Measurements from ENCODE around the gene ARHGAP40. TPM values are rescaled to one million over a fixed set of nuclear protein-coding genes. Genes with fewer than 3 reads are reported as not detected.

The ARHGAP40 gene
- not detected in 5 replicates for total RNA-seq (2022; extraction: Qiagen RNA extraction)

GRCh38 chr20:38601216-38602184, at the start of gene ARHGAP40:
Gene ARHGAP40, plus strand, starts transcription at chr20:38601809.

GRCh38 chr20:38581013-38581412, 20.6 kb upstream of the ARHGAP40 start, which contains the start of gene ADIG:
Gene ADIG, plus strand, starts transcription at chr20:38581197. Its CDS starts 54 bp downstream, at chr20:38581251.

Other genes starting within 250 kb of the ARHGAP40 start
- 182 to 203 TPM (median 187 TPM) in 5 replicates for gene SNHG17, start 166.5 kb upstream of the ARHGAP40 start, total RNA-seq (2022; extraction: Qiagen RNA extraction)
- 11.8 to 19.3 TPM (median 18.2 TPM) in 5 replicates for gene RALGAPB, start 129.0 kb upstream of the ARHGAP40 start, total RNA-seq (2022; extraction: Qiagen RNA extraction)
- not detected in 5 replicates for gene ADIG, start 20.6 kb upstream of the ARHGAP40 start, total RNA-seq (2022; extraction: Qiagen RNA extraction)
- gene SLC32A1, start 122.7 kb downstream of the ARHGAP40 start, total RNA-seq (2022; extraction: Qiagen RNA extraction), result not detected in 5 replicates
- 8.9 to 10.2 TPM (median 9.4 TPM) in 5 replicates for gene ACTR5, start 146.7 kb downstream of the ARHGAP40 start, total RNA-seq (2022; extraction: Qiagen RNA extraction)
- 0.11 to 0.22 TPM (median 0.15 TPM) in 5 replicates for gene PPP1R16B, start 203.9 kb downstream of the ARHGAP40 start, total RNA-seq (2022; extraction: Qiagen RNA extraction)